HG02973 (cell line): Measurements from ENCODE around the gene REG3A.

Experiments
- ATAC-seq: cut with Tn5 transposase; IDR thresholded peaks from one replicate; pipeline ENCODE4 v1.9.1; 2021; ENCODE audit warnings: moderate library complexity; ENCODE audit not compliant: unreplicated experiment

The REG3A gene

GRCh38 chr2:79159653-79160052 lies at the start of gene REG3A:
TSS of gene REG3A (minus strand) at chr2:79159753. CDS start at chr2:79159405, 348 bp downstream.
- no peak for ATAC-seq

- ATAC-seq = no peak
Measured at GRCh38 chr2:79200762-79201161, 41.2 kb upstream of the REG3A start.

- no peak for ATAC-seq
Measured at GRCh38 chr2:79191816-79192215, 32.3 kb upstream of the REG3A start.

- ATAC-seq = no peak
Measured at GRCh38 chr2:79191081-79191480, 31.5 kb upstream of the REG3A start.

GRCh38 chr2:79189465-79189864 lies 29.9 kb upstream of the REG3A start:
- ATAC-seq = no peak

- no peak for ATAC-seq
Measured at GRCh38 chr2:79181617-79182016, 22.1 kb upstream of the REG3A start.

GRCh38 chr2:79180092-79180491 lies 20.5 kb upstream of the REG3A start:
- no peak for ATAC-seq

GRCh38 chr2:79179036-79179435 lies 19.5 kb upstream of the REG3A start:
- no peak for ATAC-seq

GRCh38 chr2:79178076-79178674 lies 18.6 kb upstream of the REG3A start:
- ATAC-seq = no peak

GRCh38 chr2:79171348-79171958 lies 11.9 kb upstream of the REG3A start:
- no peak for ATAC-seq

GRCh38 chr2:79162801-79163200 lies 3.2 kb upstream of the REG3A start:
- no peak for ATAC-seq

GRCh38 chr2:79162132-79162531 lies 2.6 kb upstream of the REG3A start:
- no peak for ATAC-seq

GRCh38 chr2:79159030-79159429 lies 523 bp downstream of the REG3A start:
- ATAC-seq = no peak

GRCh38 chr2:79155826-79156476 lies 3.6 kb downstream of the REG3A start:
- ATAC-seq = no peak

GRCh38 chr2:79139423-79139822 lies 20.1 kb downstream of the REG3A start:
- ATAC-seq = no peak

- no peak for ATAC-seq
Measured at GRCh38 chr2:79138385-79138784, 21.2 kb downstream of the REG3A start.

- no peak for ATAC-seq
Measured at GRCh38 chr2:79131687-79132086, 27.9 kb downstream of the REG3A start.

- no peak for ATAC-seq
Measured at GRCh38 chr2:79129804-79130203, 29.7 kb downstream of the REG3A start.

GRCh38 chr2:79129260-79129659 lies 30.3 kb downstream of the REG3A start:
- ATAC-seq = no peak

GRCh38 chr2:79128406-79128805 lies 31.1 kb downstream of the REG3A start:
- no peak for ATAC-seq

- ATAC-seq = no peak
Measured at GRCh38 chr2:79125721-79125985, 33.9 kb downstream of the REG3A start.

GRCh38 chr2:79124907-79125720 lies 34.4 kb downstream of the REG3A start:
- ATAC-seq = no peak
